Measurements from ENCODE around the gene TNMD. TPM values are rescaled to one million over a fixed set of nuclear protein-coding genes. Genes with fewer than 3 reads are reported as not detected.

TNMD gene
- total RNA-seq, 2 donors from 2014 or later: 0.48 TPM; not detected in 1

DNA sequence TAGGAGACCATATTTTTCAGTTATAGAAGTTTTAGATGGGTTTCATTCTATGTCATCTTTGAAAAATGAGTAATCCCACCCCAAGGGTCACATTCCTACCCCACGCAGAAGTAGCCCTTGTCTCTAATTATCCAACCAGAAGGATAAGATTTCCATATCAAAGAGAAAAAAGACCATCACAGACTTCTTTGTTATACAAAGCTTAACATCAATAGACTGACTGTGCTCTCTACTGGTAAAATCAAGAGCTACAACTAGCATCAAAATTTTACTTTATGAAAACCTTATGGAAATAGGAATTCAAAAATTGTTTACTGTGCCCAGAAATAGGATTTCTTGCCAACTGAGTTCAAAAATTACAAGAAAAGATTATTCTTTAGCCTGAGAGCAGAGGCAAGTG is 24.9 kb downstream of the TNMD start:
- no peaks in the 10 kb centered on the region for H3K9me3 ChIP-seq
- H3K36me3 ChIP-seq: no peaks in the 10 kb centered on the region
- H3K27me3 ChIP-seq: no peaks in the 10 kb centered on the region
- no peak overlapping the region for H3K9ac ChIP-seq (ENCODE audit: low read depth in 2 of 2, low read length in 2 of 2)
- H3K27ac ChIP-seq: no peak overlapping the region
- no peaks in the 10 kb centered on the region for H3K4me1 ChIP-seq
- intact Hi-C loops (cut with DNase I): loop anchor here (5.0 kb wide), 1 partner anchor 97 kb away; no protein-coding TSS in a partner anchor
- DNase-seq: no peak
- H3K4me3 ChIP-seq: no peak overlapping the region
- TF ChIP-seq, protein P1, sequence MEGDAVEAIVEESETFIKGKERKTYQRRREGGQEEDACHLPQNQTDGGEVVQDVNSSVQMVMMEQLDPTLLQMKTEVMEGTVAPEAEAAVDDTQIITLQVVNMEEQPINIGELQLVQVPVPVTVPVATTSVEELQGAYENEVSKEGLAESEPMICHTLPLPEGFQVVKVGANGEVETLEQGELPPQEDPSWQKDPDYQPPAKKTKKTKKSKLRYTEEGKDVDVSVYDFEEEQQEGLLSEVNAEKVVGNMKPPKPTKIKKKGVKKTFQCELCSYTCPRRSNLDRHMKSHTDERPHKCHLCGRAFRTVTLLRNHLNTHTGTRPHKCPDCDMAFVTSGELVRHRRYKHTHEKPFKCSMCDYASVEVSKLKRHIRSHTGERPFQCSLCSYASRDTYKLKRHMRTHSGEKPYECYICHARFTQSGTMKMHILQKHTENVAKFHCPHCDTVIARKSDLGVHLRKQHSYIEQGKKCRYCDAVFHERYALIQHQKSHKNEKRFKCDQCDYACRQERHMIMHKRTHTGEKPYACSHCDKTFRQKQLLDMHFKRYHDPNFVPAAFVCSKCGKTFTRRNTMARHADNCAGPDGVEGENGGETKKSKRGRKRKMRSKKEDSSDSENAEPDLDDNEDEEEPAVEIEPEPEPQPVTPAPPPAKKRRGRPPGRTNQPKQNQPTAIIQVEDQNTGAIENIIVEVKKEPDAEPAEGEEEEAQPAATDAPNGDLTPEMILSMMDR (IDR thresholded peaks at IDR 0.05): no peak

DNA sequence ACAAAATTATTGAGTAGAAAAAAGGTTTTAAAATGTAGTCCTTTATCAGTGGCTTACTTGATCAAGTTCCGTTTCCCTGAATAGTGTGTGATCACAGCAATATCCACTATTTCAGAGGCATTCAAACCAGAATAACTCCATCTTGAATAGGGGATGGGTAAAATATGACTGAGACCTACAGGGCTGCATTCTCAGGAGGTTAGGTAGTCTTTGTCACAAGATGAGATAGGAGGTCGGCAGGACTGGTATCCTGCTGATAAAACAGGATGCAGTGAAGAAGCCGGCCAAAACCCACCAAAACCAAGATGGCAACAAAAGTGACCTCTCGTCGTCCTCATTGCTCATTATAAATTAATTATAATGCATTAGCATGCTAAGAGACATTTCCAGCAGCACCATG is 27.2 kb downstream of the TNMD start:
- no peaks in the 10 kb centered on the region for H3K36me3 ChIP-seq
- H3K27me3 ChIP-seq: no peaks in the 10 kb centered on the region
- H3K4me3 ChIP-seq: no peak overlapping the region

DNA sequence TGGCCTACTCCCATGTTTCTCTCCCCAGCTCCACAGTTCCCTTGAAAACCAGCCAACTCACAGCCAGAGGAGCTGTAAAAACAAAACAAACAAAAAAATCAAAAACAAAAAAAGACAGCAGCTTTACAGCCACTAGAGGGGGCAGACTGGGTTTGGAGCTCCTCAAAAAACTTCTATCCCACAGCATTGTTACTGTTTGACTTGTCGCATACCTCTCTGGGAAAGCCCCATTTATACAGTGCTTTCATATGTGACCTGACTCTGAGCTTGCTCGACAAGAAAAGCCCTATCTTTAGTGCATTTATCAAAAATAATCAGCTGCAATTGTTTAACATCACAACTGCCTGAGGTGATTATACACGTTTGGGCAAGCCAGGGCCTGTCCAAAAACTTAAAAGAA is 30.3 kb downstream of the TNMD start:
- TF ChIP-seq, protein P1 (IDR thresholded peaks at IDR 0.05): peak; percentile 24
- H3K36me3 ChIP-seq: no peaks in the 10 kb centered on the region
- no peaks in the 10 kb centered on the region for H3K9me3 ChIP-seq
- H3K27ac ChIP-seq: no peak overlapping the region
- H3K4me1 ChIP-seq: no peaks in the 10 kb centered on the region
- intact Hi-C loops (cut with DNase I): no loop called here
- no peak overlapping the region for H3K4me3 ChIP-seq
- DNase-seq: peak; percentile 35
- H3K27me3 ChIP-seq: no peaks in the 10 kb centered on the region
- no peak overlapping the region for H3K9ac ChIP-seq (ENCODE audit: low read depth in 2 of 2, low read length in 2 of 2)

More for the DNA sequence above, 27.2 kb downstream of the TNMD start:
- TF ChIP-seq, protein P1 (IDR thresholded peaks at IDR 0.05): no peak
- intact Hi-C loops (cut with DNase I): no loop called here
- no peak for DNase-seq
- H3K4me1 ChIP-seq: no peaks in the 10 kb centered on the region
- H3K9me3 ChIP-seq: no peaks in the 10 kb centered on the region
- H3K9ac ChIP-seq (ENCODE audit: low read depth in 2 of 2, low read length in 2 of 2): no peak overlapping the region
- H3K27ac ChIP-seq: no peak overlapping the region

DNA sequence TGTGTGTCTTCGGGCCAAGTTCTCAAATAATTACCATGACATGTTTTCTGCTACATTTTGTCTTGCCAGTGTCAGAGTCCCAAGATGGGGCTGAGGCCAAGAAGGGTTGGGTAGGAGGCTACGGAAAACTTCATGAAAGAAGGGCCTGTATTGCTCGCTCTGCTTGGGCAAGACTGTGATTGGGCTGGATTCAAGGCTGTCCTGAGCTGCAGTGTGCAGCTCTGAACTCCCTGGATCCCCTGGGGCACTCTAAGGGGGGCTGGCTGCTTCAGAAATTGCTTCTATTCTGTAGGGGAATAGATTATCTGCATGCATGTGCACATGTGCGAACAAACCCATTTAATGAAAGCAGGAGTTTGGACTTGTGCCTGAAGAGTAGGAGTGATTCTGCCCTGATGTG is 38.3 kb downstream of the TNMD start:
- intact Hi-C loops (cut with DNase I): no loop called here
- no peaks in the 10 kb centered on the region for H3K36me3 ChIP-seq
- TF ChIP-seq, protein P1 (IDR thresholded peaks at IDR 0.05): no peak
- H3K9me3 ChIP-seq: no peaks in the 10 kb centered on the region
- no peak overlapping the region for H3K27ac ChIP-seq
- H3K9ac ChIP-seq (ENCODE audit: low read depth in 2 of 2, low read length in 2 of 2): no peak overlapping the region
- no peaks in the 10 kb centered on the region for H3K4me1 ChIP-seq
- H3K27me3 ChIP-seq: no peaks in the 10 kb centered on the region
- no peak overlapping the region for H3K4me3 ChIP-seq
- no peak for DNase-seq

DNA sequence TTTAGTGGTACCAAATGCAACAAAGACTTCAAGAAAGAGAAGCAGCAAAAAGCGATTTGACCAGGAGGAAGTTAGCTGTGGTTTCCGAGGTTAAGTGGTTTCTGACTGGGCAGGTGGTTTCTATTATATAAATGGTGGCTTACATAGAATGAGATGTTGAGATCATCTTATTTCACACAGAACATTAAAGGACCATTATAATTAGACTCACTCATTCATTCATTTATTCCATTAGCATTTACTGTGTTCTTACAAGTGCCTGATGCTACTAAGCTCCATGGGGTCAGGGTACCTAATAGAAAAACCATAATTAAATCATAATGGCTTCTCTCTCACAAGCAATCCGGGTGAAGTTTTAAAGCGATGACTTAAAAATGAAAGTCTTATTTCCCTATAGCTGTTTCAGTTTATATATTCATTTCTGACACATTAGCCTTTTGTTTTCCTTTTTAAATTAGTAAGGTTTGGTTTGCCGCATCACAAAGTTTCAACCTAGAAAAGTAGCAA is 41.3 kb downstream of the TNMD start:
- Histone ChIP-seq H3K27me3 (no peaks in the 10 kb centered on the region), H3K4me1 (no peaks in the 10 kb centered on the region), H3K4me3 (no peak overlapping the region), H3K36me3 (no peaks in the 10 kb centered on the region), H3K27ac (no peak overlapping the region), H3K9me3 (no peaks in the 10 kb centered on the region), H3K9ac (ENCODE audit: low read depth in 2 of 2, low read length in 2 of 2) (no peak overlapping the region)
- TF ChIP-seq, protein P1 (IDR thresholded peaks at IDR 0.05): no peak
- intact Hi-C loops (cut with DNase I): no loop called here
- no peak for DNase-seq

Measured in colonic mucosa (tissue), 4 donors.